Panc1 (cell line): Measurements from ENCODE around the gene IPO5. TPM values are rescaled to one million over a fixed set of nuclear protein-coding genes. Genes with fewer than 3 reads are reported as not detected.
A peak's percentile ranks its signal among the peaks of the same experiment; 100 is the strongest.

Experiments used
- ATAC-seq: fragments of 200-7000 bp; cut with Tn5 transposase; 2 replicates; pipeline ENCODE4 v1.9.1; 2020; ENCODE audit warnings: mild to moderate bottlenecking, moderate library complexity
- BruUV-seq: library from RNA; stranded (reverse); fragments of 400-500 nt; replicated peaks from 2 replicates; lab custom pipeline; 2021; lab: Mats Ljungman, UMichigan
- CTCF ChIA-PET: fragments of 300-600 bp; sonication (Branson Sonifier 250); formaldehyde crosslinking; loops from one replicate; lab custom pipeline; 2022; ENCODE audit warnings: antibody characterized with exemption; lab: Charles Lee
- POLR2A ChIA-PET: fragments of 300-600 bp; sonication (Branson Sonifier 250); formaldehyde crosslinking; loops from one replicate; lab custom pipeline; 2022; ENCODE audit warnings: antibody characterized with exemption; lab: Charles Lee
- DNase-seq: peaks from one replicate; pipeline ENCODE4 v3.0.0-alpha.2; 2010; ENCODE audit warnings: low read depth, low spot score
- H3K27ac ChIP-seq: 2 replicates; pipeline ENCODE4 v1.5.1; 2011; ENCODE audit warnings: mild to moderate bottlenecking, low read length, inconsistent platforms
- H3K27me3 ChIP-seq: fragments of 200-500 bp; sonication (Bioruptor generic); 2 replicates; pipeline ENCODE4 v1.6.0; 2014; ENCODE audit warnings: low read length, inconsistent platforms; ENCODE audit not compliant: control insufficient read depth, insufficient read depth
- H3K36me3 ChIP-seq: fragments of 200-500 bp; sonication (Bioruptor generic); 2 replicates; pipeline ENCODE4 v1.5.1; 2014; ENCODE audit warnings: inconsistent platforms, mild to moderate bottlenecking, low read length, moderate library complexity; ENCODE audit not compliant: control insufficient read depth, insufficient read depth
- H3K4me1 ChIP-seq: 2 replicates; pipeline ENCODE4 v1.5.1; 2011; ENCODE audit warnings: inconsistent platforms, mild to moderate bottlenecking, low read length, moderate library complexity; ENCODE audit not compliant: control insufficient read depth, insufficient read depth
- H3K4me3 ChIP-seq, 2 experiments: 2 replicates each; pipeline ENCODE4 v1.5.1; 2011 to 2012; ENCODE audit warnings: low read depth in 2 of 2, low read length in 2 of 2, mild to moderate bottlenecking in 2 of 2, inconsistent platforms in 1 of 2, moderate library complexity in 1 of 2
- H3K9me3 ChIP-seq: fragments of 200-500 bp; sonication (Bioruptor generic); 2 replicates; pipeline ENCODE4 v1.5.1; 2014; ENCODE audit warnings: low read depth, mild to moderate bottlenecking, inconsistent platforms, low read length, moderate library complexity; ENCODE audit not compliant: control insufficient read depth, insufficient read depth
- CTCF ChIP-seq: fragments of 450-650 bp; IDR thresholded peaks from 2 replicates; pipeline ENCODE4 v1.5.1; 2017; ENCODE audit warnings: mild to moderate bottlenecking
- POLR2AphosphoS5 ChIP-seq: IDR thresholded peaks from 2 replicates; pipeline ENCODE4 v1.6.1; 2012; ENCODE audit warnings: mild to moderate bottlenecking, low read depth, low read length, moderate library complexity
- REST ChIP-seq, 2 experiments: IDR thresholded peaks; 2 replicates each; pipeline ENCODE4 v1.6.1; 2011 to 2012; ENCODE audit warnings: low read depth in 2 of 2, control low read depth in 1 of 2, low read length in 1 of 2, mild to moderate bottlenecking in 1 of 2, moderate library complexity in 1 of 2; ENCODE audit not compliant: insufficient read depth in 1 of 2
- SIN3A ChIP-seq: IDR thresholded peaks from 2 replicates; pipeline ENCODE4 v1.6.1; 2012; ENCODE audit warnings: low read depth, mild to moderate bottlenecking, low read length, moderate library complexity, borderline replicate concordance; ENCODE audit not compliant: insufficient read depth
- TCF7L2 ChIP-seq: IDR thresholded peaks from 2 replicates; pipeline ENCODE4 v1.6.1; 2011; ENCODE audit warnings: mild to moderate bottlenecking, low read depth, low read length, inconsistent platforms
- in situ Hi-C: cut with HindIII; loops from 2 replicates; pipeline ENCODE4 v1.10.0; 2016; ENCODE audit warnings: low sequenced_read_pairs, low pct_unique_long_range_greater_than_20kb
- intact Hi-C: fragments of 100-400 bp; cut with micrococcal nuclease; formaldehyde crosslinking; loops from one replicate; pipeline ENCODE4 v1.10.0; 2022; ENCODE audit not compliant: unreplicated experiment
- total RNA-seq: library from RNA; stranded (reverse); gene quantifications from one replicate; pipeline ENCODE4 v1.2.1, GENCODE V29; 2021; ENCODE audit not compliant: unreplicated experiment

IPO5 gene
- total RNA-seq, 1 experiment from 2014 or later = 122 TPM

- no peaks in the 10 kb centered on the region for H3K27me3 ChIP-seq
- peak overlapping the region; percentile 75 to 86 for H3K4me3 ChIP-seq
- intact Hi-C loops = loop anchor here (10.0 kb wide), 1 partner anchor 123 kb away; no protein-coding TSS in a partner anchor
- H3K4me1 ChIP-seq = peaks cover 13% of the 10 kb centered on the region
- DNase-seq = no peak
- CTCF ChIA-PET = no interaction called here
- H3K27ac ChIP-seq = peak overlapping the region; percentile 94
- TF ChIP-seq TCF7L2 = no peak
- no peak for TF ChIP-seq POLR2AphosphoS5
- no peak for TF ChIP-seq SIN3A
- TF ChIP-seq REST (IDR thresholded peaks at IDR 0.05; ENCODE audit: insufficient read depth in 1 of 2, low read depth in 2 of 2, low read length in 1 of 2) = no peak
- TF ChIP-seq CTCF = no peak
- H3K9me3 ChIP-seq = no peaks in the 10 kb centered on the region
- POLR2A ChIA-PET = no interaction called here
- in situ Hi-C loops = no loop called here
- BruUV-seq = no TSS peak
- ATAC-seq = no peak
- H3K36me3 ChIP-seq = peaks cover 8% of the 10 kb centered on the region
Measured at GRCh38 chr13:97977982-97978381, 24.5 kb downstream of the IPO5 start.

- ChIA-PET POLR2A (no interaction called here), CTCF (no interaction called here)
- Histone ChIP-seq H3K4me3 (peak overlapping the region in 1 of 2 experiments; percentile 86; a peak in 3 of 4 replicates), H3K27ac (no peak overlapping the region; the same call in 1 of the 2 replicates), H3K27me3 (no peaks in the 10 kb centered on the region), H3K36me3 (peaks cover 14% of the 10 kb centered on the region), H3K9me3 (no peaks in the 10 kb centered on the region), H3K4me1 (peaks cover 13% of the 10 kb centered on the region)
- in situ Hi-C loops (no loop called here), intact Hi-C loops (loop anchor here (10.0 kb wide), 1 partner anchor 124 kb away; no protein-coding TSS in a partner anchor)
- ATAC-seq = no peak
- DNase-seq = no peak
- BruUV-seq = no TSS peak
- no peak for TF ChIP-seq SIN3A
- no peak for TF ChIP-seq POLR2AphosphoS5
Measured at GRCh38 chr13:97978651-97979050, 25.2 kb downstream of the IPO5 start.

GRCh38 chr13:97979051-97979450 is 25.6 kb downstream of the IPO5 start:
- TF ChIP-seq TCF7L2 (no peak), REST (IDR thresholded peaks at IDR 0.05; ENCODE audit: insufficient read depth in 1 of 2, low read depth in 2 of 2, low read length in 1 of 2) (no peak), CTCF (no peak), POLR2AphosphoS5 (no peak), SIN3A (no peak)
- no TSS peak for BruUV-seq
- in situ Hi-C loops (no loop called here), intact Hi-C loops (loop anchor here (10.0 kb wide), 1 partner anchor 124 kb away; no protein-coding TSS in a partner anchor)
- POLR2A ChIA-PET = no interaction called here
- H3K27me3 ChIP-seq = no peaks in the 10 kb centered on the region
- no peak overlapping the region; the same call in 1 of the 2 replicates for H3K27ac ChIP-seq
- H3K36me3 ChIP-seq = peaks cover 15% of the 10 kb centered on the region
- CTCF ChIA-PET = no interaction called here
- DNase-seq (no peak), ATAC-seq (no peak)
- peaks cover 13% of the 10 kb centered on the region for H3K4me1 ChIP-seq
- H3K4me3 ChIP-seq = peak overlapping the region in 1 of 2 experiments; percentile 86; a peak in 1 of 4 replicates
- no peaks in the 10 kb centered on the region for H3K9me3 ChIP-seq
